CD4-positive, alpha-beta T cell (primary cell): Measurements from ENCODE around the gene SOCS2. TPM values are rescaled to one million over a fixed set of nuclear protein-coding genes. Genes with fewer than 3 reads are reported as not detected.

Source experiments
- ATAC-seq: fragments of 200-7000 bp; cut with Tn5 transposase; one replicate; pipeline ENCODE4 v1.10.0; 2022; ENCODE audit warnings: mild to moderate bottlenecking; ENCODE audit not compliant: poor library complexity
- CTCF ChIA-PET: fragments of 350-600 bp; sonication (Branson Sonifier 250); formaldehyde crosslinking; loops from one replicate; lab custom pipeline; 2021; ENCODE audit warnings: antibody characterized with exemption, inconsistent platforms; lab: Charles Lee
- POLR2A ChIA-PET: fragments of 350-600 bp; sonication (Branson Sonifier 250); formaldehyde crosslinking; loops from one replicate; lab custom pipeline; 2021; ENCODE audit warnings: antibody characterized with exemption, inconsistent platforms; lab: Charles Lee
- DNase-seq, 14 experiments: peaks; one replicate each; pipeline ENCODE4 v3.0.0-alpha.2; 2013 to 2020; ENCODE audit warnings: mixed read lengths in 2 of 14
- H3K27ac ChIP-seq, 2 donors: one replicate each; pipeline versions ENCODE4 v1.5.1 to v1.7.0; 2013; ENCODE audit warnings: low read length in 2 of 2, low read depth in 1 of 2, mild to moderate bottlenecking in 1 of 2
- H3K27me3 ChIP-seq, 2 experiments: 1 replicate in 1 of 2; 2 replicates in 1 of 2; pipeline versions ENCODE4 v1.6.1 to v1.7.0; 2013; ENCODE audit warnings: low read length in 2 of 2, control low read depth in 1 of 2, mild to moderate bottlenecking in 1 of 2, moderate library complexity in 1 of 2; ENCODE audit not compliant: insufficient read depth in 2 of 2, control insufficient read depth in 1 of 2
- H3K36me3 ChIP-seq: one replicate; pipeline ENCODE4 v1.6.1; 2013; ENCODE audit warnings: low read length, control low read depth; ENCODE audit not compliant: insufficient read depth
- H3K4me1 ChIP-seq: one replicate; pipeline ENCODE4 v1.6.1; 2013; ENCODE audit warnings: low read length, control low read depth; ENCODE audit not compliant: insufficient read depth
- H3K4me3 ChIP-seq: one replicate; pipeline ENCODE4 v1.5.1; 2013; ENCODE audit warnings: mild to moderate bottlenecking, low read length, moderate library complexity
- H3K9me3 ChIP-seq, 2 experiments: 1 replicate in 1 of 2; 2 replicates in 1 of 2; pipeline versions ENCODE4 v1.6.1 to v1.7.0; 2013; ENCODE audit warnings: low read length in 2 of 2, mild to moderate bottlenecking in 2 of 2, control low read depth in 1 of 2, moderate library complexity in 1 of 2; ENCODE audit not compliant: control insufficient read depth in 1 of 2, insufficient read depth in 1 of 2
- H3K27ac Mint-ChIP-seq: one replicate; pipeline ENCODE4 v1.8.0; 2020; ENCODE audit warnings: mixed read lengths
- H3K27me3 Mint-ChIP-seq: one replicate; pipeline ENCODE4 v1.8.0; 2021; ENCODE audit warnings: mixed read lengths
- H3K36me3 Mint-ChIP-seq: one replicate; pipeline ENCODE4 v1.8.0; 2021; ENCODE audit warnings: low read depth, mixed read lengths
- H3K4me1 Mint-ChIP-seq: one replicate; pipeline ENCODE4 v1.8.0; 2021; ENCODE audit warnings: low read depth, mixed read lengths
- H3K4me3 Mint-ChIP-seq: one replicate; pipeline ENCODE4 v1.8.0; 2020; ENCODE audit warnings: mild to moderate bottlenecking, mixed read lengths
- H3K9me3 Mint-ChIP-seq: one replicate; pipeline ENCODE4 v1.8.0; 2020; ENCODE audit warnings: mixed read lengths
- CTCF ChIP-seq: fragments of 200-600 bp; IDR thresholded peaks from one replicate; pipeline ENCODE4 v1.8.0; 2022; ENCODE audit warnings: antibody characterized with exemption, mild to moderate bottlenecking
- intact Hi-C, 2 experiments: fragments of 100-400 bp; cut with DNase I in 1 of 2; cut with micrococcal nuclease in 1 of 2; formaldehyde crosslinking; loops; one replicate each; pipeline versions ENCODE4 v1.15.1 to v1.9.0; 2023 to 2025; cut with DNase I, micrococcal nuclease
- total RNA-seq, 174 experiments: library from RNA in 2 of 174; stranded (reverse) in 2 of 174; gene quantifications; one replicate each; pipeline ENCODE4 v1.2.3 and lab custom pipeline; 2021 to 2026

Gene SOCS2
- total RNA-seq, 2 experiments from 2014 or later, result 4.1 to 4.2 TPM

- no peak for TF ChIP-seq CTCF
- no peak for DNase-seq
- H3K27me3 Mint-ChIP-seq, result no peaks in the 10 kb centered on the region
- H3K4me1 Mint-ChIP-seq, result peaks cover under 1% of the 10 kb centered on the region
- intact Hi-C loops, result no loop called here
- no peaks in the 10 kb centered on the region for H3K9me3 Mint-ChIP-seq
- no peaks in the 10 kb centered on the region for H3K4me1 ChIP-seq
- H3K27ac Mint-ChIP-seq, result no peak overlapping the region
- POLR2A ChIA-PET, result no interaction called here
- H3K27ac ChIP-seq, result no peak overlapping the region
- no peak overlapping the region for H3K4me3 Mint-ChIP-seq
- peaks cover 9% of the 10 kb centered on the region for H3K36me3 ChIP-seq
- H3K27me3 ChIP-seq, result no peaks in the 10 kb centered on the region
- CTCF ChIA-PET, result interaction anchor here (1.0 to 1.7 kb wide), 2 partner anchors 10 to 13 kb away, joined by 3 to 5 read pairs; no protein-coding TSS in a partner anchor
- no peak for ATAC-seq
- no peaks in the 10 kb centered on the region for H3K9me3 ChIP-seq
- no peak overlapping the region for H3K4me3 ChIP-seq
- peaks cover 23% of the 10 kb centered on the region for H3K36me3 Mint-ChIP-seq
Observed at GRCh38 chr12:93582351-93582750, 9.9 kb downstream of the SOCS2 start.

DNA sequence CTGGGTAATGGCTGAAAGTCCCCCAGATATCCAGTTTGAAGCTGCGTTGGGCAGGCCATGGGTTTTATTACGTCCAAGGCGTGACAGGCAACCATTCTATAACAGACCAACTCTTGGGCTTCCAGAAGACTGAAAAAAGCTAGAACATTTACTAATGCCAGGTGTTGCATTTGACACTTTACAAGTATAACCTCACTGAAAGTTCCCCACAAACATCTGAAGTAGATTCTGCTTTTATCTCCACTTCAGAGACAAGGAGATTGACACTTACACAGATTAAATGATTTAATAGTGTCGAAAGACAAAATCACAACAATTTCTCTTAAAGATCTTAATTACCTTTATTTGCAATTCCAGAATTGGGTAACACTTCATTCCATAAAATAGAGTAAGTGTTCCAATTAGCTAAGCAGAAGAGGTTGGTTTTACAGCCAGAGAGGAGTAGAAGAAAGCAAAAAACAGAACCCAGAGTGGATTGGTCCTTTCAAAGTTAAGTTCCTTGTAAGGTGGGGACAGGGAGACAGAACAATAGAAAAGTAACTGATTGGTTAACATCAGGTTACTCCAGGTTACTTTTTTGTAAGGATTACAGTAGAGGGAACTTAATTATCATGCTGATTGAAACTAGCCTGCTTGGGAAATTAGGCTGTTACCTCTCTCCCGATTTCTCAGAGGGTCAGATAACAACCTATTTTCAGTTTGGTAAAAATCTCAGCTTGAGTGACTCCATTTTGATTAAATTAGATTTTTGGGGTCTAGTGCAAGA is 11.3 kb downstream of the SOCS2 start:
- ChIA-PET POLR2A (interaction anchor here (1.4 kb wide), 1 partner anchor 10 kb away, joined by 5 read pairs; no protein-coding TSS in a partner anchor), CTCF (interaction anchor here (0.6 to 1.7 kb wide), 5 partner anchors 9 to 566 kb away, joined by 3 to 5 read pairs (median 3); no protein-coding TSS in a partner anchor)
- Mint-ChIP-seq H3K27me3 (peaks cover 8% of the 10 kb centered on the region), H3K4me1 (no peaks in the 10 kb centered on the region), H3K9me3 (no peaks in the 10 kb centered on the region), H3K4me3 (no peak overlapping the region), H3K36me3 (peaks cover 14% of the 10 kb centered on the region), H3K27ac (no peak overlapping the region)
- intact Hi-C loops, result no loop called here
- Histone ChIP-seq H3K9me3 (no peaks in the 10 kb centered on the region), H3K27ac (no peak overlapping the region), H3K4me1 (no peaks in the 10 kb centered on the region), H3K4me3 (no peak overlapping the region), H3K27me3 (no peaks in the 10 kb centered on the region), H3K36me3 (peaks cover 6% of the 10 kb centered on the region)
- no peak for DNase-seq
- TF ChIP-seq CTCF, result no peak
- ATAC-seq, result no peak

GRCh38 chr12:93585247-93585646 is 12.8 kb downstream of the SOCS2 start:
- TF ChIP-seq CTCF, result no peak
- Histone ChIP-seq H3K27ac (no peak overlapping the region), H3K4me3 (no peak overlapping the region), H3K4me1 (no peaks in the 10 kb centered on the region), H3K36me3 (no peaks in the 10 kb centered on the region), H3K27me3 (no peaks in the 10 kb centered on the region), H3K9me3 (no peaks in the 10 kb centered on the region)
- Mint-ChIP-seq H3K36me3 (peaks cover 5% of the 10 kb centered on the region), H3K4me3 (no peak overlapping the region), H3K9me3 (no peaks in the 10 kb centered on the region), H3K4me1 (no peaks in the 10 kb centered on the region), H3K27me3 (peaks cover 22% of the 10 kb centered on the region), H3K27ac (no peak overlapping the region)
- ATAC-seq (no peak), DNase-seq (no peak)
- ChIA-PET CTCF (interaction anchor here (1.2 kb wide), 1 partner anchor 21 kb away, joined by 3 read pairs; no protein-coding TSS in a partner anchor), POLR2A (no interaction called here)
- intact Hi-C loops, result no loop called here
